ENCODE results near the gene SMIM36. TPM values are rescaled to one million over a fixed set of nuclear protein-coding genes. Genes with fewer than 3 reads are reported as not detected.
"Not testable (repeated sequence)": the region's sequence is repeated elsewhere in the genome, so short reads cannot be mapped to it uniquely, and the experiment has no call there.

The SMIM36 gene
- total and polyA plus RNA-seq, 2 of the 8 experiments (the other 6 are each of a cell fraction or from before 2014, with no cell fraction given): not detected

DNA sequence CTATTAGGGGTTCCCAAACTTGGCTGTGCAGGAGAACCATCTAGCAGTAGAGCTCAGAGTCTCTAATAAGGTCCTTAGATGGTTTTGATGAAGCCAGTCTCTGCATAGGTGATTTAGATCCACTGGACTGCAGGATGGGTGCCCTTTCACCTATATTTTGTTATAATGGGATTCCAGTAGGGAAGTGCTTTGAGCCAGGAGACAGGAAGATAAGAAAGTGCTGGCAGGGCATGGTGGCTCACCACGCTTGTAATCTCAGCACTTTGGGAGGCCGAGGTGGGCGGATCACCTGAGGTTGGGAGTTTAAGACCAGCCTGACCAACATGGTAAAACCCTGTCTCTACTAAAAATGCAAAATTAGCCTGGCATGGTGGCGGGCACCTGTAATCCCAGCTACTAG is 45.5 kb downstream of the SMIM36 start:
- H3K27me3 ChIP-seq (replicated peaks in 1 of 4; ENCODE audit: control insufficient read depth in 3 of 4, extremely low read depth in 1 of 4, insufficient read depth in 3 of 4, low read length in 3 of 4); POLR2A ChIA-PET (ENCODE audit: partially characterized antibody); H3K23me2 ChIP-seq (ENCODE audit: low read depth, low read length); H3K56ac ChIP-seq (replicated peaks; ENCODE audit: insufficient read length, low read depth, low read length); H2BK15ac ChIP-seq (ENCODE audit: low read length); H2BK12ac ChIP-seq (ENCODE audit: low read depth, low read length); H3K27ac ChIP-seq (ENCODE audit: low read depth, low read length); H4K8ac ChIP-seq (ENCODE audit: extremely low read depth, insufficient read depth, low read length); H3K18ac ChIP-seq (ENCODE audit: extremely low read depth, low read length); H3K79me2 ChIP-seq (ENCODE audit: control insufficient read depth in 1 of 2, insufficient read depth in 2 of 2, low read length in 2 of 2); H4K91ac ChIP-seq (replicated peaks; ENCODE audit: insufficient read length, low read length); H3K36me3 ChIP-seq (ENCODE audit: control insufficient read depth in 2 of 4, insufficient read depth in 4 of 4, low read length in 3 of 4); H2BK5ac ChIP-seq (ENCODE audit: low read depth, low read length); H3K23ac ChIP-seq (ENCODE audit: insufficient read length); H3K4me3 ChIP-seq (ENCODE audit: extremely low read depth in 1 of 4, insufficient read depth in 2 of 4, low read depth in 3 of 4, low read length in 4 of 4); FAIRE-seq; H3K4me1 ChIP-seq (replicated peaks in 1 of 4; ENCODE audit: control insufficient read depth in 3 of 4, insufficient read depth in 4 of 4, low read length in 3 of 4); H3K4me2 ChIP-seq (ENCODE audit: insufficient read depth in 1 of 2, low read depth in 2 of 2, low read length in 2 of 2); H2AFZ ChIP-seq (ENCODE audit: low read length); H4K5ac ChIP-seq (ENCODE audit: insufficient read length, low read depth, low read length); H3K4ac ChIP-seq (replicated peaks; ENCODE audit: insufficient read length, low read depth, low read length); H4K20me1 ChIP-seq (replicated peaks in 1 of 2; ENCODE audit: control insufficient read depth in 1 of 2, insufficient read depth in 2 of 2, low read length in 2 of 2); H3K9me3 ChIP-seq (ENCODE audit: insufficient read depth in 2 of 2, low read depth in 1 of 2, low read length in 1 of 2); H3K79me1 ChIP-seq (ENCODE audit: low read depth, low read length); H3K9ac ChIP-seq (replicated peaks in 1 of 4; ENCODE audit: extremely low read depth in 1 of 4, low read depth in 3 of 4, low read length in 3 of 4); H2BK120ac ChIP-seq (replicated peaks; ENCODE audit: low read depth, low read length); DNase-seq (ENCODE audit: low read depth in 1 of 2, low spot score in 2 of 2); H3K14ac ChIP-seq (ENCODE audit: insufficient read length): not testable (repeated sequence)
- CTCF ChIA-PET (ENCODE audit: partially characterized antibody): interaction anchor here (0.8 to 1.1 kb wide), 3 partner anchors 8 to 109 kb away, joined by 3 to 5 read pairs (median 3); no protein-coding TSS in a partner anchor
- 100% methylated on average over 4 of the region's 4 CpGs; no CpG with 5 or more reads in 1 of the 2 experiments for WGBS, 2 experiments (ENCODE audit: extremely low coverage in 1 of 2, insufficient coverage in 1 of 2, insufficient read length in 1 of 2, insufficient replicate concordance in 2 of 2, low coverage in 1 of 2, low lambda C conversion rate in 2 of 2, missing lambda C conversion rate in 1 of 2)
- 0 out of 2 replicates have a peak overlapping the region, but pooled peaks have one; percentile 7 for H2AK5ac ChIP-seq (ENCODE audit: low read depth, low read length)
- 0 out of 2 replicates have a peak overlapping the region, but pooled peaks have one; percentile 6 for H2BK20ac ChIP-seq (ENCODE audit: low read length)

Measured in H1 (cell line).